Lower leg skin (tissue), 4 donors: Measurements from ENCODE around the gene RNF2. TPM values are rescaled to one million over a fixed set of nuclear protein-coding genes. Genes with fewer than 3 reads are reported as not detected.

ENCODE experiments used
- DNase-seq, 2 donors: peaks; one replicate each; pipeline ENCODE4 v3.0.0-alpha.2; 2019; ENCODE audit warnings: low spot score in 2 of 2
- H3K4me3 ChIP-seq: fragments of 200-600 bp; sonication (generic); 2 replicates; pipeline ENCODE4 v1.5.1; 2017; ENCODE audit warnings: mild to moderate bottlenecking, low read depth; ENCODE audit not compliant: poor library complexity, severe bottlenecking
- CTCF ChIP-seq, 3 donors: fragments of 450-650 bp; IDR thresholded peaks; one replicate each; pipeline ENCODE4 v1.5.1; 2016; ENCODE audit warnings: antibody characterized with exemption in 3 of 3, mild to moderate bottlenecking in 3 of 3, moderate library complexity in 2 of 3
- POLR2A ChIP-seq, 2 donors: fragments of 450-650 bp; IDR thresholded peaks; one replicate each; pipeline ENCODE4 v1.6.1; 2016 to 2017; ENCODE audit warnings: antibody characterized with exemption in 2 of 2, mild to moderate bottlenecking in 1 of 2, moderate library complexity in 1 of 2
- WGBS, 2 donors: methylation state at CpG; one replicate each; pipeline ENCODE4 v1.1.5; 2018; 5-methylcytosine and 5-hydroxymethylcytosine counted together
- intact Hi-C: fragments of 100-400 bp; cut with DNase I; formaldehyde crosslinking; loops from one replicate; pipeline ENCODE4 v1.15.0; 2023; ENCODE audit warnings: low total_unique reads
- total RNA-seq, 4 donors: library from RNA; depleted of rRNA; stranded (reverse); fragments of >200 nt; gene quantifications; one replicate each; pipeline ENCODE4 v1.1.0, GENCODE V29; 2016

Gene RNF2
- total RNA-seq, 4 donors from 2014 or later: 9.2 to 23.4 (median 15.0) TPM

- DNase-seq: no peak
- intact Hi-C loops: no loop called here
- TF ChIP-seq CTCF (IDR thresholded peaks at IDR 0.05) (no peak), POLR2A (IDR thresholded peaks at IDR 0.05) (no peak)
- H3K4me3 ChIP-seq: no peak overlapping the region
- 68 to 72% methylated on average over 8 of the region's 8 CpGs for WGBS, 2 donors
Observed at GRCh38 chr1:185044387-185044786, 971 bp upstream of the RNF2 start.

- intact Hi-C loops: no loop called here
- 0% methylated on average over 25 to 49 of the region's 52 CpGs for WGBS, 2 donors
- peak in 1 of 2 donors; percentile 18 for DNase-seq
- H3K4me3 ChIP-seq: peak overlapping the region; percentile 74
- TF ChIP-seq CTCF (IDR thresholded peaks at IDR 0.05) (no peak), POLR2A (IDR thresholded peaks at IDR 0.05) (no peak)
Observed at GRCh38 chr1:185045814-185046492, 595 bp downstream of the RNF2 start.

- intact Hi-C loops: no loop called here
- WGBS, 2 donors: 1 to 2% methylated on average over 5 of the region's 5 CpGs
Observed at GRCh38 chr1:185046668-185047067, 1.3 kb downstream of the RNF2 start.

GRCh38 chr1:185049670-185050069 lies 4.3 kb downstream of the RNF2 start:
- 86% methylated on average over 3 of the region's 3 CpGs for WGBS, 2 donors
- intact Hi-C loops: no loop called here

More at GRCh38 chr1:185046668-185047067, 1.3 kb downstream of the RNF2 start:
- TF ChIP-seq POLR2A (IDR thresholded peaks at IDR 0.05) (no peak), CTCF (IDR thresholded peaks at IDR 0.05) (no peak)
- no peak for DNase-seq
- peak overlapping the region; percentile 74 for H3K4me3 ChIP-seq

GRCh38 chr1:185050823-185051451 lies 5.6 kb downstream of the RNF2 start:
- 70 to 78% methylated on average over 5 of the region's 5 CpGs for WGBS, 2 donors
- intact Hi-C loops: no loop called here
- TF ChIP-seq POLR2A (IDR thresholded peaks at IDR 0.05): no peak
- no peak for TF ChIP-seq CTCF (IDR thresholded peaks at IDR 0.05)
- H3K4me3 ChIP-seq: no peak overlapping the region
- no peak for DNase-seq

More at GRCh38 chr1:185049670-185050069, 4.3 kb downstream of the RNF2 start:
- no peak for TF ChIP-seq POLR2A (IDR thresholded peaks at IDR 0.05)
- no peak for TF ChIP-seq CTCF (IDR thresholded peaks at IDR 0.05)
- DNase-seq: no peak
- H3K4me3 ChIP-seq: no peak overlapping the region
